NB4 (cell line): ENCODE measurements around the gene CDH4.

ENCODE experiments used
- DNase-seq: peaks from one replicate; pipeline ENCODE4 v3.0.0; 2010; ENCODE audit warnings: low read depth
- H3K4me3 ChIP-seq: one replicate; pipeline ENCODE4 v1.5.1; 2011; ENCODE audit warnings: mild to moderate bottlenecking, low read depth, low read length, moderate library complexity
- CTCF ChIP-seq: IDR thresholded peaks from one replicate; pipeline ENCODE4 v1.5.1; 2012; ENCODE audit warnings: low read depth, low read length
- MYC ChIP-seq: IDR thresholded peaks from 2 replicates; pipeline ENCODE4 v1.6.1; 2011; ENCODE audit warnings: low read depth, low read length
- POLR2A ChIP-seq: IDR thresholded peaks from 2 replicates; pipeline ENCODE4 v1.6.1; 2011; ENCODE audit warnings: mild to moderate bottlenecking; ENCODE audit not compliant: insufficient read length; ENCODE audit errors: extremely low read depth
- TF ChIP-seq, protein P1 (sequence below): IDR thresholded peaks from 2 replicates; pipeline ENCODE4 v1.6.1; 2011; ENCODE audit warnings: low read depth, low read length

Gene CDH4

DNA sequence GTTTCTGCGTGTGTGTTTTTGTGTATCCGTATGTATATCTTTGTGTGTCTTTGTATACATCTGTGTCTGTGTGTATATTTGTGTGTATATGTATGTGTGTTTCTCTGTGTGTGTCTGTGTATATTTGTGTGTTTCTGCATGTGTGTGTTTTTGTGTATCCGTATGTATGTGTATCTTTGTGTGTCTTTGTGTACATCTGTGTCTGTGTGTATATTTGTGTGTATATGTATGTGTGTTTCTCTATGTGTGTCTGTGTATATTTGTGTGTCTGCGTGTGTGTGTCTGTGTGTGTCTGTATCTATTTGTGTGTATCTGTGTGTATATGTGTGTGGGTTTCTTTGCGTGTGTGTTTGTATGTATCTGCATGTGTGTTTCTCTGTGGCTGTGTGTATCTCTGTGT is 192.6 kb downstream of the CDH4 start:
- TF ChIP-seq, protein P1, sequence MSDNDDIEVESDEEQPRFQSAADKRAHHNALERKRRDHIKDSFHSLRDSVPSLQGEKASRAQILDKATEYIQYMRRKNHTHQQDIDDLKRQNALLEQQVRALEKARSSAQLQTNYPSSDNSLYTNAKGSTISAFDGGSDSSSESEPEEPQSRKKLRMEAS: no peak
- TF ChIP-seq POLR2A: no peak
- TF ChIP-seq MYC: no peak
- TF ChIP-seq CTCF: no peak
- DNase-seq: no peak
- no peak overlapping the region for H3K4me3 ChIP-seq

GRCh38 chr20:61445138-61445537 is 193.1 kb downstream of the CDH4 start:
- no peak for DNase-seq
- no peak overlapping the region for H3K4me3 ChIP-seq
- no peak for TF ChIP-seq MYC
- TF ChIP-seq POLR2A: no peak
- TF ChIP-seq, protein P1: no peak
- no peak for TF ChIP-seq CTCF

DNA sequence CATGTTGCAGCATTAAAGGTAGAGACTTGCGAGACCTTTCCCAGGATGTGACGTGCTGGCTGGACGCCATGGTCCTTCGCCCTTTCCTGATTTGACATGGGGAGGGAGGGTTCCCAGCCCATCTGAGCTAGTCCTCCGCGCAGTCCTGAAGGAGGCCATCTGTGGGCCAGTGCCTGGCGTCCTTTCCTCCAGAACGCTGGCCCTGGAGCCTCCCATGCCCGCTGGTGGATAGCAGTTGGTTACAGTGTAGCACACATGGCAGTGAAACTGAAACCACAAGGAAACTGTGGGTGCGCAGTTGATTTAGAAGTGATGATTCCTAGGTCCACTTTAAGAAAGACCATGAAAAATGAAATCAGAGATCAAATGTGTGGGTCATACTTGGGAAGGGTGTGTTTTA is 193.7 kb downstream of the CDH4 start:
- DNase-seq: no peak
- TF ChIP-seq MYC: no peak
- no peak for TF ChIP-seq CTCF
- TF ChIP-seq, protein P1: no peak
- TF ChIP-seq POLR2A: no peak
- H3K4me3 ChIP-seq: no peak overlapping the region

GRCh38 chr20:61447952-61448351 is 195.9 kb downstream of the CDH4 start:
- H3K4me3 ChIP-seq: no peak overlapping the region
- no peak for TF ChIP-seq MYC
- TF ChIP-seq POLR2A: no peak
- TF ChIP-seq, protein P1: no peak
- TF ChIP-seq CTCF: no peak
- no peak for DNase-seq

DNA sequence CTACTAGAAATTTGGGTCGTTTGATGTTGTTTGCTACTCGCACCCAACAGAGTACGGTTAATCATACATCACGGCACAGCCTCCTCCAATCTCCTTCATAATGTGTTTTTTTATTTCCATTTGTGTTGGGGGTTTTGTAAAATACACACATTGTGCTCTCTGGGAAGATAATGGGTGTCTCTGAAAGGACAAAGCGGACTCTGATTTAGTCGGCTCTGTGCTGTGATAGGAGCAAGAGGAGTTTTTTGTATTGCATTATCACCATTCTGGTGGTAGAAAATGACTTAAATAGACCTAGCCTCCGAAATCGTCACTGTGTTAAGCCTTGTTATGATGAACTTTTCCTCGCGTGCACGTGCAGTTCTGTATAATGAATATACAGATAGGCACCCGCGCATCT is 196.3 kb downstream of the CDH4 start:
- H3K4me3 ChIP-seq: no peak overlapping the region
- no peak for DNase-seq
- TF ChIP-seq CTCF (no peak), POLR2A (no peak), MYC (no peak)
- TF ChIP-seq, protein P1: no peak

DNA sequence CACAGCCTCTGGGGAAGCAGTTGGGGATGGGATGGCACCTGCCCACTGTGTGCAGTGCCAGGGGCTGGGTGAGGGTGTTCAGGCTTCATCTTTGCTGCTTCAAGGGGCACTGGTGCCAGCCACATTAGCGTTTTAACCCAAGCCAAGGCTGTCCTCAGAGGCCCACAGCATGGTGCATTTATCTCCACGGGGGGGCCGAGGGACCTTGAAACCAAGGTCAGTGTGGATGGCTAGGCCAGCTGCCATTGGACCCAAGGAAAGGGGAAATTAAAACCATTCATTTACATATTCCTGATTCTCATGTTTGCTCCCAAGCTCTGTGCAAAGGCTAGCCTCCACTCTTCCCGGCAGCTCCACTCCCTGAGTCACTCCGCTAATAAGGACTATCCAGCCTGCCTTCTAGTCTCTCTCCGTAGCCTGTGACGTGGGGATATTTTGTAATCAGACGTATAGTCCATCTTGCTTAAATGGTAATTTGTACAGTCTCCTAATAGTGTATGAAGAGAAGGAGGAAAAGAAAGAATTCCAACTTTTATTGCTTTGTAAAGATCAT is 197.1 kb downstream of the CDH4 start:
- DNase-seq: no peak
- H3K4me3 ChIP-seq: no peak overlapping the region
- TF ChIP-seq POLR2A (no peak), CTCF (no peak), MYC (no peak)
- TF ChIP-seq, protein P1: no peak
